ENCODE results near the gene SLC4A8. TPM values are rescaled to one million over a fixed set of nuclear protein-coding genes. Genes with fewer than 3 reads are reported as not detected.
A peak's percentile ranks its signal among the peaks of the same experiment; 100 is the strongest.

Gene SLC4A8
- total RNA-seq = 1 to 10 TPM in 1 of 2 donors, under 1 TPM in 1; 0.59 to 1.1 TPM

DNA sequence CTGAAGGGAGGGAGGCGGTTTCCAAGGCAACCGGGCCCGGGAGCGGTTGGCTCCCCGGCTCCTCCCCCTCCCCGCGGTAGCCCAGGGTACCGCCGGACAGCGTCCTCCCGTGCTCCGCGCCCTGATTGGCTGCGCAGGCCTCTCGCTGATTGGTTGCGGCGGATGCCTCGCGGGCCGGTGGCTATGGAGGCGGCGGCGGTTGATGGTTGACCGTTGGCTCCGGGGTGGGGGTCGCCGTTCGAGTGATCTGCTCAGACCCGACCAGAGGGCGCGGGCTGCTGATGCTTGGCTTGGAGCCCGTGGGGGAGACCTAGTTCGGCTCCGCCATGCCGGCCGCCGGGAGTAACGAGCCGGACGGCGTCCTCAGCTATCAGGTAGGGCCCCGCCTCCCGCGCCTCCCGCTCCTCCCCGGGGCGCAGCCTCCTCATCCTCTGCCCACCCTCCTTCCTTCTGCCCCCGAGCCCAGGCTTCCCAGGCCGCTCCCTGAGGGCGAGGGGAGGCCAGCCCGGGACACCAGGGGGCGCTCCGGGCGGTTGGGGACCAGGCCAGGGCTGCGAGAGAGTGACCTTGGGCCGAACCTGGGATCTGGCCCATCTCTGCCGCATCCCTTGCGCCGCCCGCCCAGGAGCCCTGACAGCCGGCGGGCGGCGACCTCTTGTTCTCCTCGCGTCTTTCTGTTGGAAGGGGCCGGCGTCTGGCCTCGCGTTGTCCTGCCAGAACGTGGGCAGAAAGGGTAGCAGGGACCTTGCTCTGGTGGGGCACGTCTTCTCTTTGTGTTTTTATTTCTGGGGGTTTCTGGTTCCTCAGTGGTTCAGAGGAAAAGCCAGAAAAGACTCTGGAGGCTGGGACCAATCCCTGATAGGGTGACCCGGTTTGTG is at the start of gene SLC4A8:
Gene SLC4A8 (plus strand): TSS at position 170 of the 878 bp plus-strand sequence. CDS start 157 bp downstream, at position 327.
- Histone ChIP-seq H3K4me1 (peaks cover 9% of the 10 kb centered on the region), H3K9me3 (no peaks in the 10 kb centered on the region), H3K27ac (no peak within 1 kb of the TSS), H3K27me3 (no peaks in the 10 kb centered on the region), H3K9ac (ENCODE audit: low read depth in 2 of 2, low read length in 2 of 2) (peak within 1 kb of the TSS in 1 of 2 donors; percentile 13), H3K4me3 (peak within 1 kb of the TSS; percentile 63), H3K36me3 (no peaks in the 10 kb centered on the region)
- intact Hi-C loops (cut with DNase I) = loop anchor here (2.0 to 10.0 kb wide), 4 partner anchors 106 to 447 kb away; no protein-coding TSS in a partner anchor
- peak; percentile 69 for TF ChIP-seq CTCF (IDR thresholded peaks at IDR 0.05)
- DNase-seq = peak; percentile 81

DNA sequence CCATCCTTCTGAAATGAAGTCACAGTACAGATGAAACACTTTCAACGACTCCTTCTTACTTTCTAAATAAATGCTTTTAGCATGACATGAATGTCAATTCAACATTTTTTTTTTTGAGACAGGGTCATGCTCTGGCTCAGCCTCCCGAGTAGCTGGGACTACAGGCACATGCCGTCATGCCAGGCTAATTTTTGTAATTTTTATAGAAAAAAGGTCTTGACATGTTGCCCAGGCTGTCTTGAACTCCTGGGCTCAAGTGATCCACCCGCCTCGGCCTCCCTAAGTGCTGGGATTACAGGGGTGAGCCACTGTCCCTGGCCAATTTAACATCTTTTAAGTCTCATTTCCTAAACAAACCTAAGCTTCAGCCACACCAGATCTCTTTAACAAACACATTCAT is 49.8 kb upstream of the SLC4A8 start:
- intact Hi-C loops (cut with DNase I) = no loop called here
- Histone ChIP-seq H3K9me3 (no peaks in the 10 kb centered on the region), H3K4me3 (no peak overlapping the region), H3K36me3 (no peaks in the 10 kb centered on the region), H3K27me3 (no peaks in the 10 kb centered on the region), H3K9ac (ENCODE audit: low read depth in 2 of 2, low read length in 2 of 2) (no peak overlapping the region), H3K27ac (no peak overlapping the region), H3K4me1 (no peaks in the 10 kb centered on the region)
- DNase-seq = no peak
- no peak for TF ChIP-seq CTCF (IDR thresholded peaks at IDR 0.05)

DNA sequence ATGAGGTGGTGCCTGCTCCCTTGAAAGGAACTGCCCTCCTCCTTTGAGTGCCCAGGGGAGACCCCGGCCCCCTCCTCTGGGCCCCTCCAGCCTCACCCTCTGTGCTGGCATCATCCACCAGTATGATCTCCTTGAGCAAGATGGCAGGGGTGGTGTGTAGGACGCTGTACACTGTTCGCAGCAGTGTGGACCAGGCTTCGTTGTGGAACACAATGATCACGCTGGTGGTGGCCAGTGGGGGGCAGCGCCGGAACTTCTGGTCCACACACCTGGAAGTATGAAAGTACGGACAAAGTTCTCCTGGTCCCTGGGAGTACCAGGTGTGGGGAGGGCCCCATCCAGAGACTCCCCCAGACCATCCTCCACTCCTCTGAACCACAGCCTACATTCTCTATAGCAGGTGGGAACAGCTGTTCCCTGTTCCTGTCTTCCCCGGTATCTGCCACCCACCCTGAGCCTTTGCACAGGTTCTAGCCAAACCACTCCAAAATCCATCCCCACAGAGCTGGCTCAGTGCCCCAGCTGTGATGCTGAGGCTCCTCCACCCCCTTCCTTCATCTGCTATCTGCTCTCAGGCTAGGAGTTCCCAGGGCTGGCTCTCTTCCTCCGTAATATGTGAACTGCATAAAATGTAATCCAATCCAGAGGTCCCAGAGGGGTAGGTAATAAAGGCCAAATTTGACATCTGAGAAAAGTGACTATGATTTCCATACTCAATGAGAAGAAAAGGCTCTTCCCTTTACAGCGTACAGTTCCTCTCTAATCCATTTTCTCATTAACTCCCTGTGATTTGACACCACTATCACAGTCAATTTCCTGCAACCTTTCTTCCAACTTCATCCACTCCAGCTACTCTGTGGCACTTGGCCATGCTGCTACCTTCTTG is 47.3 kb upstream of the SLC4A8 start:
- Histone ChIP-seq H3K27ac (no peak overlapping the region), H3K27me3 (no peaks in the 10 kb centered on the region), H3K4me3 (no peak overlapping the region), H3K4me1 (no peaks in the 10 kb centered on the region), H3K9me3 (no peaks in the 10 kb centered on the region), H3K36me3 (no peaks in the 10 kb centered on the region), H3K9ac (ENCODE audit: low read depth in 2 of 2, low read length in 2 of 2) (peak overlapping the region in 1 of 2 donors; percentile 12)
- DNase-seq = no peak
- TF ChIP-seq CTCF (IDR thresholded peaks at IDR 0.05) = no peak
- intact Hi-C loops (cut with DNase I) = no loop called here

GRCh38 chr12:51378749-51379148 is 45.9 kb upstream of the SLC4A8 start:
- no peaks in the 10 kb centered on the region for H3K4me1 ChIP-seq
- H3K9me3 ChIP-seq = no peaks in the 10 kb centered on the region
- DNase-seq = no peak
- H3K27ac ChIP-seq = no peak overlapping the region
- no peaks in the 10 kb centered on the region for H3K27me3 ChIP-seq
- TF ChIP-seq CTCF (IDR thresholded peaks at IDR 0.05) = no peak
- H3K4me3 ChIP-seq = no peak overlapping the region
- intact Hi-C loops (cut with DNase I) = no loop called here
- H3K36me3 ChIP-seq = no peaks in the 10 kb centered on the region
- no peak overlapping the region for H3K9ac ChIP-seq (ENCODE audit: low read depth in 2 of 2, low read length in 2 of 2)

DNA sequence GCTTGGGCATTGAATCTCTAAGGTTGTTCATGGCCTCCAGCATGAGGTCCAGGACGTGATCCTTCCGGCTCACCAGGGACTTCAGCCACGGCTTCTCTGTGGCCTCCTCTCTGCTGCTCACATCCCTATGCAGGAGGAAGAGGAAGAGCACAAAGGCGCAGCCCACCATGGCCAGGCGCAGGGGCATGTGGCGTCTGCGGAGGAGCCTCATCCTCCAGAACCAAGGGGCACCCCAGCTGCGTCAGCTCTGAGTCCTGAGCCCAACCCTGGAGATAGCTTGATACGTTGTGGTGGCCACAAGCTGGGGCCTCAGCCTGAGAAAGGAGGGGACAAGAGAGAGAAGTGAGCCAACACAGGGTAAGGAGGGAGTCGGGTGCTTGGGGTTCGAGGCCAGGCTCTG is 45.1 kb upstream of the SLC4A8 start:
- Histone ChIP-seq H3K27ac (no peak overlapping the region), H3K27me3 (no peaks in the 10 kb centered on the region), H3K36me3 (no peaks in the 10 kb centered on the region), H3K9ac (ENCODE audit: low read depth in 2 of 2, low read length in 2 of 2) (no peak overlapping the region), H3K4me3 (no peak overlapping the region), H3K4me1 (no peaks in the 10 kb centered on the region), H3K9me3 (no peaks in the 10 kb centered on the region)
- TF ChIP-seq CTCF (IDR thresholded peaks at IDR 0.05) = no peak
- intact Hi-C loops (cut with DNase I) = no loop called here
- no peak for DNase-seq
